Lung (tissue), 12 donors: ENCODE results near the gene MMP1. TPM values are rescaled to one million over a fixed set of nuclear protein-coding genes. Genes with fewer than 3 reads are reported as not detected.

Experiments used
- ATAC-seq: fragments of 200-7000 bp; cut with Tn5 transposase; one replicate; pipeline ENCODE4 v1.9.1; 2020; ENCODE audit warnings: moderate number of reproducible peaks; ENCODE audit not compliant: insufficient read depth, low FRiP score
- DNase-seq, 3 donors: peaks; one replicate each; pipeline ENCODE4 v3.0.0-alpha.2; 2013 to 2017
- H3K27ac ChIP-seq, 2 donors: one replicate each; pipeline ENCODE4 v1.5.1; 2013; ENCODE audit warnings: mild to moderate bottlenecking in 2 of 2, moderate library complexity in 2 of 2, control low read depth in 1 of 2, inconsistent platforms in 1 of 2, low read depth in 1 of 2, low read length in 1 of 2
- H3K27me3 ChIP-seq, 3 donors: one replicate each; pipeline ENCODE4 v1.5.1; 2013; ENCODE audit warnings: low read length in 2 of 3; ENCODE audit not compliant: control insufficient read depth in 3 of 3, insufficient read depth in 3 of 3
- H3K36me3 ChIP-seq, 4 donors: one replicate each; pipeline ENCODE4 v1.5.1; 2013; ENCODE audit warnings: low read length in 4 of 4, mild to moderate bottlenecking in 1 of 4, moderate library complexity in 1 of 4; ENCODE audit not compliant: control insufficient read depth in 4 of 4, insufficient read depth in 4 of 4
- H3K4me1 ChIP-seq, 5 donors: one replicate each; pipeline ENCODE4 v1.5.1; 2013; ENCODE audit warnings: low read length in 5 of 5, mild to moderate bottlenecking in 2 of 5, moderate library complexity in 1 of 5; ENCODE audit not compliant: control insufficient read depth in 5 of 5, insufficient read depth in 5 of 5
- H3K4me3 ChIP-seq: one replicate; pipeline ENCODE4 v1.5.1; 2013; ENCODE audit warnings: mild to moderate bottlenecking, control low read depth, moderate library complexity
- H3K9ac ChIP-seq, 2 donors: one replicate each; pipeline ENCODE4 v1.5.1; 2013; ENCODE audit warnings: low read length in 2 of 2, control low read depth in 1 of 2; ENCODE audit not compliant: insufficient read depth in 1 of 2
- H3K9me3 ChIP-seq, 4 donors: one replicate each; pipeline ENCODE4 v1.5.1; 2013; ENCODE audit warnings: low read length in 3 of 4, mild to moderate bottlenecking in 1 of 4, moderate library complexity in 1 of 4; ENCODE audit not compliant: control insufficient read depth in 4 of 4, insufficient read depth in 3 of 4
- WGBS, 2 donors: extraction: QIAGEN DNeasy Blood & Tissue Kit; methylation state at CpG; one replicate each; pipeline ENCODE4 v1.1.7; 2013; 5-methylcytosine and 5-hydroxymethylcytosine counted together
- polyA plus RNA-seq, 2 donors: library from polyadenylated mRNA; stranded (reverse); fragments of 200-250 nt; gene quantifications; one replicate each; pipeline ENCODE4 v1.2.1, GENCODE V29; 2013
- total RNA-seq, 2 donors: library from RNA; depleted of rRNA in 1 of 2; stranded (reverse); fragments of >200 nt in 1 of 2; gene quantifications; one replicate each; pipeline ENCODE4 v1.2.1, GENCODE V29; 2014 to 2021
- TF ChIP-seq, protein P1 (sequence below): IDR thresholded peaks from 2 replicates; pipeline ENCODE4 v1.5.1; 2012; ENCODE audit warnings: mild to moderate bottlenecking; ENCODE audit errors: control extremely low read depth, extremely low read depth
- donor health status: control.
- donor health status: control.
- donor health status: Bipolar disorder and iron deficiency.
- donor health status: healthy.
- donor health status: DM: yes; HTN: yes; CAD: no.

MMP1 gene
- total and polyA plus RNA-seq, 4 donors: 3.1 to 19.9 (median 11.0) TPM

DNA sequence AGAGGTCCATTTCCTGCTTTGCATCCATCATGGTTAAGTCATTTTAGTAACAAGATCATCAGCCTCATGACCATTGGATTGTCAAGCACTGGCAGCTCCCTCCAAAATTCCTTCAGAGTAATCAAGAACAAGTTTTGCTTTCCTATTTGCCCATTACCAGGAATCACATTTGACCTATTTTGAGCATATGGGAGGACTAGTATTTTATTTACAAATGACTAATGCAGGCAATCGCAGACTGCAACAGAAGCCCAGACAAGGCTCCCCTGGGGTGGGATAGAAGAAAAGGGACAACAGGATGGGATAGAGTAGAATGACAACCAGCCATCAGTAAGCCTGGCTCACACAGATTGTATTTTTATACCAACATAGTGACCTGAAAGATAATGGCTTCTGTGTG, 26.6 kb downstream of the MMP1 start:
- H3K27me3 ChIP-seq: no peaks in the 10 kb centered on the region
- no peak overlapping the region for H3K9ac ChIP-seq
- H3K27ac ChIP-seq: no peak overlapping the region
- 62 to 83% methylated on average over 1 of the region's 1 CpG for WGBS, 2 donors
- H3K4me1 ChIP-seq: no peaks in the 10 kb centered on the region
- no peaks in the 10 kb centered on the region for H3K9me3 ChIP-seq
- no peak for ATAC-seq
- no peak overlapping the region for H3K4me3 ChIP-seq
- TF ChIP-seq, protein P1, sequence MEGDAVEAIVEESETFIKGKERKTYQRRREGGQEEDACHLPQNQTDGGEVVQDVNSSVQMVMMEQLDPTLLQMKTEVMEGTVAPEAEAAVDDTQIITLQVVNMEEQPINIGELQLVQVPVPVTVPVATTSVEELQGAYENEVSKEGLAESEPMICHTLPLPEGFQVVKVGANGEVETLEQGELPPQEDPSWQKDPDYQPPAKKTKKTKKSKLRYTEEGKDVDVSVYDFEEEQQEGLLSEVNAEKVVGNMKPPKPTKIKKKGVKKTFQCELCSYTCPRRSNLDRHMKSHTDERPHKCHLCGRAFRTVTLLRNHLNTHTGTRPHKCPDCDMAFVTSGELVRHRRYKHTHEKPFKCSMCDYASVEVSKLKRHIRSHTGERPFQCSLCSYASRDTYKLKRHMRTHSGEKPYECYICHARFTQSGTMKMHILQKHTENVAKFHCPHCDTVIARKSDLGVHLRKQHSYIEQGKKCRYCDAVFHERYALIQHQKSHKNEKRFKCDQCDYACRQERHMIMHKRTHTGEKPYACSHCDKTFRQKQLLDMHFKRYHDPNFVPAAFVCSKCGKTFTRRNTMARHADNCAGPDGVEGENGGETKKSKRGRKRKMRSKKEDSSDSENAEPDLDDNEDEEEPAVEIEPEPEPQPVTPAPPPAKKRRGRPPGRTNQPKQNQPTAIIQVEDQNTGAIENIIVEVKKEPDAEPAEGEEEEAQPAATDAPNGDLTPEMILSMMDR: no peak
- no peak for DNase-seq
- no peaks in the 10 kb centered on the region for H3K36me3 ChIP-seq

DNA sequence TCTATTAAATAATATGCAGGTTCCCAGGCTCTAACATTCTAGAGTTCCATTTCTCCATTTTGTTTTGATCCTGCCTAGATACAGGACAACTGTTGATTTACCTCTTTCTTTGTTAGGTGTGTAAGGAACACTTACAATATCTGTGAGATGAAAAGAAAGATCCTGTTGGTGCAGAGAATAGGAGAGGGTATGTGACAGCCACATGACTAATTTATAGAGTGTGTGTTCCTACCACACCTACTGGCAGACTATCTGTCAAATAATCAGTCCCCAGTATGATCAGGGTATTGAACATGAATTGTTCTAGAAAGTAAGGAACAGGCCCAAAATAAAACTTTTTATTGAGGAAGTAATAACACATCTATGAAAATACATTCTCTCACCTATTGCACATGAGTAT, 27.8 kb downstream of the MMP1 start:
- H3K4me3 ChIP-seq: no peak overlapping the region
- H3K27ac ChIP-seq: no peak overlapping the region
- H3K27me3 ChIP-seq: no peaks in the 10 kb centered on the region
- no peaks in the 10 kb centered on the region for H3K9me3 ChIP-seq
- no peak overlapping the region for H3K9ac ChIP-seq
- H3K4me1 ChIP-seq: no peaks in the 10 kb centered on the region
- no peak for ATAC-seq
- TF ChIP-seq, protein P1: no peak
- H3K36me3 ChIP-seq: no peaks in the 10 kb centered on the region
- no peak for DNase-seq

DNA sequence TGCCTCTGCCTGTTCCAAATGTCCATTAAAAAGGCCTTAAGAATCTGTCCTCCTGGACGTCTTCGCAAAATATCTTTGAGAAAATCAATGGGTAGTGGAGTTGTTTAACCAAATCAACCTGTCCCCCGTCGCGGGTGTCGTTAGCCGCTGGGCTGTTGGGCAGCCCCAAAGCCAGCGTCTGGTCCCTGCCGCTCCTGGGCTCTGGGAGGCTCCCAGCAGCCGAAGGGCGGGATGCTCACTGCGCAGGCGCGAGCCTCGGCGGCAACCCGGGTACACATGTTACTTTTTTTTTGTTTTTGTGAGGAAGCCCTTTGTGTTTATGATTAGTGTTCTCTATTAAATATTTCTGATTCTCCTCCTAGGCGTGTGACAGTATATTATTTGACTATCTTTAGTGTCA, 30.2 kb downstream of the MMP1 start:
- H3K4me3 ChIP-seq: no peak overlapping the region
- DNase-seq: no peak
- no peak for ATAC-seq
- no peak overlapping the region for H3K9ac ChIP-seq
- no peaks in the 10 kb centered on the region for H3K4me1 ChIP-seq
- no peaks in the 10 kb centered on the region for H3K9me3 ChIP-seq
- 59 to 68% methylated on average over 18 of the region's 18 CpGs for WGBS, 2 donors
- no peak overlapping the region for H3K27ac ChIP-seq
- H3K36me3 ChIP-seq: no peaks in the 10 kb centered on the region
- H3K27me3 ChIP-seq: no peaks in the 10 kb centered on the region
- TF ChIP-seq, protein P1: no peak

DNA sequence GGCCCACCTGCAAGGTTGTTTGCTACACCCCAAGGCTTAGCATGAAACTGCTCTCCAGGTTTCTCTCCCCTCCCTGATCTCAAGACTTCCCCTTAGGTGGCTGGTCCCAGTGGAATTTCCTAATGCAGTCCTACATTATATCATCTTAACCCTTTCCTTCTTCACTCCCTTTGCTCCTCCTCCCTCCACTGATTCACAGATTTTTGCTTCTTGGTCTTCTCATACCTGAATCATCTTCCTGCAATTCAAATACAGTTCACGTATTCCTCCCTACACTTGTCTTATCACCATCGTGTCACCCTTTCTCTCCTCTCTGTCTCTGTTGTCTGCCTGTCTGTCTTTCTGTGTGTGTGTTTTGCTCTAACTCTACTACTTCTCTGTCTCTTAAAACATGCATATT, 34.5 kb downstream of the MMP1 start:
- Histone ChIP-seq H3K27me3 (no peaks in the 10 kb centered on the region), H3K27ac (no peak overlapping the region), H3K36me3 (no peaks in the 10 kb centered on the region), H3K9me3 (no peaks in the 10 kb centered on the region), H3K4me1 (peaks cover 0 to 1% (median 0%) of the 10 kb centered on the region in 5 donors), H3K4me3 (no peak overlapping the region), H3K9ac (no peak overlapping the region)
- no peak for ATAC-seq
- no peak for DNase-seq
- TF ChIP-seq, protein P1: no peak
- WGBS, 2 donors: 82 to 88% methylated on average over 2 of the region's 2 CpGs
